ENCODE data around the gene PITPNB.

DNA sequence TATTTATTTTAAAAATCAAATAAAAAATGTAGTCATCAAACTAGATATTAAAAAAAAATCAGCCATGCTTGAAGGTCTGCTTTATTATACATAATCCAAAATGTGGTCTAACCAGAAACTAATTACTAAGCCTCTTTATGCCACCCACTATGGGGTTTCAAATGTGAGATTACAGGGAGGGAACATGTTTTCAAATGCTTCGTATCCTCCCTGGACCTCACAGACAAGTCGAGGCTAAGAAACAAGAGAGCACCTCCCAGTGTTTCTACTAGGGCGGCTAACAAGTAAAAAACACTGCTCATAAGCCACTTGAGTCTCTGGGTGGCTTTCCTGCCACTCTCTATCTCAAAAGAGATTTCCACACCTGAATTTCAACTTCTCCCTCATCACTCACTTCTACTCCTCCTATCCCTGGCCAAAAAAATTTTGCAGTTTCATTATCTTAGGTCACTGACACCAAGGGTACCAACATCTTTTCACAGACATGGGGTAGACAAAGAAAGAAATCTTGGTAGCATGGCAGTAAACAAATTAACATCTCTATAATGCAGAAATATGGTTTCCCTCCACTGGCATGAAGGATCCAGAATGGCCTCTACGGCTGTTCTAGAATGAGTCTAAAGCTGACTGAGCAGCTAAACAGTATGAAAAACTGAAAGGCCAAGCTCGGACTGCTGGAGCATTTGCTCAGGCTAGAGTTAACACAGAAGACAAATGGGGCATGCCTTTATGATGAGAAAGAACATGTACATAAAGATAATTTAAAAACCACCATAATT, 50.9 kb downstream of the PITPNB start:
- TF ChIP-seq ZNF274 (IDR thresholded peaks at IDR 0.05; ENCODE audit: low read depth, low read length) (no peak), SUZ12 (IDR thresholded peaks at IDR 0.05; ENCODE audit: extremely low read depth, insufficient read depth, insufficient read length) (no peak)

Data from NT2/D1 (cell line).